Pons (tissue), 1 donor: Measurements from ENCODE around the gene P2RX6.

Experiments used
- DNase-seq: peaks from one replicate; pipeline ENCODE4 v3.0.0-alpha.2; 2016; ENCODE audit warnings: low spot score

Gene P2RX6

GRCh38 chr22:21074102-21074715 lies 59.2 kb downstream of the P2RX6 start:
- DNase-seq = no peak

- DNase-seq = no peak
These were observed 60.7 kb downstream of the P2RX6 start for GRCh38 chr22:21075516-21076138.

- DNase-seq = no peak
These were observed 62.1 kb downstream of the P2RX6 start for GRCh38 chr22:21076912-21077625.
